HG03097 (cell line): ENCODE results near the gene OLFML1.

Experiments
- ATAC-seq: cut with Tn5 transposase; IDR thresholded peaks from one replicate; pipeline ENCODE4 v1.9.1; 2021; ENCODE audit not compliant: unreplicated experiment, low FRiP score

Gene OLFML1

DNA sequence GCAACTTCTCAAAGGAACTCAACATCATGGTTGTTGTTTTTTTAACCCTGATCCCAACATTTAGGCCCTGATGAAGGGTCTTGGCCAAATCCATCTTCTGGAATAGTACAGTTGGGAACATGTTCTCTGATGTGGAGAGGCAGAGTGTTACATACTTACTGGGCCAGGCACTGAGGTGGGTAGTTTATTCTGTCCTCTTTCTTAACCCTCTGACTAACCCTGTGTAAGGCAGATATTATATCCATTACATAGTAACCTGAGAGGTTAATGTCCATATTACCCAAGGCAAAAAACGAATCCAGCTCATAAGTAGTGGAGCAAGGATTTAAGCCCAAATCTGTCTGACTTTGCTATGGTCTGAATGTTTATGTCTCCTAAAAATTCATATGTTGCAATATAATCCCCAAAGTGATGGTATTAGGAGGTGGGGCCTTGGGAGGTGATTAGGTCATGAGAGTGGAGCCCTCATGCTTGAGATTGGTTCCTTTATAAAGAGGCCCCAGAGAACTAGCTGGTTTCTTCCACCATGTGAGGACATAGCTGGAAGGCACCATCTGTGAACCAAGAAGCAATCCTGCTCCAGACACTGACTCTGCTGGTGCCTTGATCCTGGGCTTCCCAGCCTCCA, 44.8 kb downstream of the OLFML1 start:
- no peak for ATAC-seq

DNA sequence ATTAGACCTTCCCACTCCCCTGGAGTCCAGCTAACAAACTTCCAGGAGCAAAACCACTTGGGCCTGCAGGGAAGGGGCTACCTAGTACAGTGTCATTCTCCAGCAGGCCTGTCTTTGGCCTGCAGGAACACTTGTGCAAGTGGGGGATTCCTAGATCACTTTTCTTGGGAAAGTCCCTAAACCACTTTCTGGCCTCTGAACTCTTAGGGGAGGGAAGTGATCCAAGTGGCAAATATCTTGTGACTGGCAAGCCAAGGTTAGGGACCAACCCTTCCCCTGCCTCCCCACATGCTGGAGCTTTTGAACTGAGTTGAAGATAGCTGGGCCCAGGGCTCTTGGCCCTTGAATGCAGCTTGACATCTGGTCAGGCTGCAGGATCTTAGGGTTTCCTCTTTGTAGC, 45.7 kb downstream of the OLFML1 start:
- no peak for ATAC-seq

DNA sequence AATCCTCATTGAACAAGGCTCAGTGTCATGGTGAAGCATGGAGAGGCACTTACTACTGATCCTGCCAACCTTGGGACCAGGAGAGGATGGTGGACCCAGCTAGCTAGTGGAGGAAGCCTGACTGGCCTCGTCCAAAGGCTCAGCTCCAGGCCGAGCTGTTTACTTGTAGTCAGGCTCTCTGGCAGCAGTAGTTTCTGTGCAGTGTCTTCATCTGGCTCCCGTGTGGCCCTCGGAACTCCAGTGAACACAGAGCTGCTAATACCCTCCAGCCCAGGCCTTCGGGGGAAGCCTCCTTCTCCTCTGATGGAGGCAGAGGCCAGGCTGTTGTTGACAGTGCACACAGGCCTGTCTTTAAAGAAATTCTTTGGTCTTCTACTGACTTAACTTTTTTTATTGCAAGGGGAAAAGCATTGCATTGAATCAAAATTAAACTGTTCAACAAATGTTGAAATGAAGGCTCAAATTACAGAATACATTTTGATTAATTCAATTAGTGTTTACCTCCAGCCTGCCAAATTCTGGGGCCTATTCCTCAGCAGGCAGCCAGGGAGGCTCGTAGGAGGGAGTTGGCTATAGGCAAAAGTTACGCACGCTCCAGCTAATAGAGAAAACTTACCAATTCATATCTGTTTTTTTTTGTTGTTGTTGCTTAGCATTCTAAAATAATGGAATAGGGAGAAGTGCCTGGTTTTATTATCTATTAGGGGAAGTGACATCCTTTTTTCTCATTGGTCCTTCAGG, 47.3 kb downstream of the OLFML1 start:
- ATAC-seq = no peak

DNA sequence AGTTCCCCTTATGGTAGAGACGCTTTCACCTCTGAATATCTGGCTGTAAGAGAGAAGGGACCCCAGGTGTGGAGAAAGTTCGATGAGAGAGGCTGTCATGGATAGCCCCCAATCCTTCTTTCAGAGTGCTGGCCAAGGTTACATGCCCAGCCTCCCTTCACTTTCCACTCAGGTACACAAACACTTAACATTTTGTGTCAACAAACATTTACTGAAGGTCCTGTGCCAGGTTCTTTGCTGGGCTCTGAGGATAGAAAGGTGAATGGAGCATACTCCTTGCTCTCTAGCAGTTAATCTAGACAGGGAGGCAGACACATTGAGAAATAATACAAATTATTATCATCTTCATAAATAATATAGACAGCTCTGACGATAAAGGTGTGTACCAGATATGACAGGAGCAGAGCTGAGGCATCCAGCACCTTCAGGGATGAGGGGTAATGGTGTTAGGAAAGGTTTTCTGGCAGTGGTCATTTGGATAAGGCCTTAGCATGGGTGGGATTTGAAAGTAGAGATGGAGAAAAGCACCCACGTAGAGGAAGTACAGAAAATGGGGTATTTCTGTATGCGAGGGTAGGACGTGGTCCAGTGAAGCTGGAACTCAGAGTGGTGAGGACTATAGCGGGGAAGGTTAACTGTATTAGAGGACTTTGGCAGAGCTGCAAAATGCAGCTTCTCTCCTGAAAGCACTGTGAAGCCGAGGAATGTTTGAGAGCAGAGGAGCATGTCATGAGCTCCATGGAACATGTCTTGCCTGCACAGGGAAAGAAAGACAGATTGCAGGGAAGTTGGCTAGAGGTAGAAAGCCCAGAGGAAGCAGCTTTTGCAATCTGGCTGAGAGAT, 48.1 kb downstream of the OLFML1 start:
- ATAC-seq = peak; percentile 25

DNA sequence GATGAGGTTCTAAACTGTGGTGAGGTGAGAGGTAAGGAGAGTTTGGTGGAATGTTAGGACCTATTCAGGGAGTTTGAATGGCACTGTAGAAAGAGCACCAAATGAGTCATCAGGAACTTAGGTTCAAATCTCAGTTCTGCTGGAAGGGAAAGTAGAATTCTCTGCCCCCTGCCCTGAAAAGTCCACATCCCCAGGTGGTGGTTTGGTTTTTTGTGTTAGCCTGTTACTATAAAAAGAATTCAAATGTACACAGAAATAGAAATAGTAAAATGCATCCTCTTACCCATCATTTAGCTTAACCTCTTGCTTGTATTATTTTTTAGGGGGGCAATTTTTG, 48.7 kb downstream of the OLFML1 start:
- ATAC-seq = peak; percentile 51

DNA sequence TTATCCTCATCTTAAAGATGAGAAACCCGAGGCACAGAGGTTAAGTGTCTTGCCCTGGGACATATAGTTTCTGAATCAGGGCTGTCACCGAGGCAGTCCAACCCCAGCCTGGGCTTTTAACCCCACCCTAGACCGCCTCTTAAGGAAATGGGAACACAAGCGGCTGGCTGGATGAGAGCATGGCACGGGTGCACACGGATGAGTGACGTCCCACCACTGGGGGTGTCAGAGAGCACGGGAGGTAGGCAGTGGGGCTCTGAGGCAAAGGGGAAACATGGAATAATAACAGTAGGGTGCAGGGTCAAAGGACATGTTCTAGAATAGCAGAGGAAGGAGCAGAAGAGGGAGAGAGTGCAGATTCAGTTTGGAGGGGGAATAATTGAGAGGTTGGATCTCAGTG, 50.8 kb downstream of the OLFML1 start:
- ATAC-seq = no peak

DNA sequence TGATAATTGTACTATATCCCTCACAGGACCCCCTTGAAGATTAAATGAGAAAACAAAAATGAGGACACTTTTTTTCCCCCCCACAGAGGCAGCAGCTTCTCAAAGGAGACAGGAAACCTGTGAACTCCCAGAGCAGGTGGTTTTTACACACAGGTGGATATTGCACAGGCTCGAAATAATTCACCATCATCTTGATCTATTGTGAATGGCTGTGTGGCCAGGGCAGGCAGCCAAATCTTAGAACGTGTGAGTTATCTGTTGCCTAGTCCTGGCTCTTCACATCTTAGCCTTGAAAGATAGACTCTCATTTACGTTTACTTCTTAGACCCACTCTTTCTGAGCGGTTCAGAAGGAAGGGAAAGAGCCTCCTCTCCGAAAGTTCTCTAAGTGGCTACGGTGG, 52.0 kb downstream of the OLFML1 start:
- no peak for ATAC-seq

DNA sequence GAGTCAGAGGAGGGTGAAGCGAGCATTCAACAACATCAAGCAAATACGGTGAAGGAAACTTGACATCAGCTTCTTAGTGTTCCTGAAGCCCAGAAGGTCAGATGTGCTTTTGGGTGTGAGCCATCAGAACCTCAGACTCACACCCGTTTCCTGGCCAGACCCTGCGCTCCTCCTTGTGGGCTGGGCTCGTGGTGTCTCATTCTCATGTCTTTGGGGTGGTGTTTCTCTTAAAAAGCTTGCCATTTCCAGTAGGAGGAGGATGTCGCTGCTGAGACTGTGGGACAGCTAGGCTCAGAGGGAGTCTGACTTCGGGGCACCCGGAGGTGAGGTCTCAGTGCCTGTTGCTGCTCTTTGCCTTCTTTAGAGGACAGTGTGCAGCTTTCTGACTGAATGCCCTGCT, 52.7 kb downstream of the OLFML1 start:
- no peak for ATAC-seq

DNA sequence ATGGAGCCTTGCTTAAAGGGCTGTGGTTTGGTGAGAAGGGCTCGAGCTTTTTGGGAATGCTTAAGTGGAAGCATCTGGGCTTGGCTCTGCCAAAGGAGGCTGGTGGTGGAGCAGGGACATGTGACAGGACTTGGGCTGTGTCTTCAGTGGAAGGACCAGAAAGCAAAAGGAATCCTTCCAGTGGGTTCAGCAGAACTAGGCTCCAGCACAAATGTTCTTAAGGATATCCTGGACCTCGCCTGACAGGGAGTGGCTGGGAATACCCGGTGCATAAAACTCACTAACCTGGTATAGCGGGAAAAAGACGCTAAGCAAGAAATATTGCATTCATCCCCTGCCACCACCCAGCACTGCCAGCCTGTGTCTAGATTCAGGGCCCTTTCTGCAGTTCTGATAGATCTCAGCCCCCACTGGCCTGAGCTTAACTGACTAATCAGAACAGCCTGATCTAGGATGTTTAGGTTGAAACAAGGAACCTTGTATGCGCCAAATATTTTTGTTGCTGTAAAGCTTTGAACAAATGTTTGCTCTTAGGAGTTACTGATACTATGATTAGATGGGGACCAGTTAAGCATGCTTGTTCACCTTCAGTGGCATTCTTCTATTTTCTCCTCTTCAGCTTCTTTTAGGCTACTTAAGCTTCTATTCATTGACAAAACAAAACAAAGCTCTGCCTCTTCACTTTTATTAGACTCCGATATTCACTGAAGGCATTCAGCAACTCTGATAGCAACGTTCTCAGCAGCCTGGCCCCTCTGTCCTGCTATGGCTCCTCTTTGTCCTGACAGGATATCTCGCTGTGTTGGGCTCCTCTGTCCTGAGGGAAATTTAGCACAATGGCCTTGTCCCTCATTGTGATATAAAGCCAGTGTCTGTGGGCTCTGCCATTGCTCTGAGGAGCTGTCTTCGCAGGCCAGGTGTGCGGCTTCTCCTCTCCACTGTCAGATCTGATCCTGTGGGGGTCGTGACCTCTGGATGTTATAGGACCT, 53.5 kb downstream of the OLFML1 start:
- ATAC-seq = no peak

DNA sequence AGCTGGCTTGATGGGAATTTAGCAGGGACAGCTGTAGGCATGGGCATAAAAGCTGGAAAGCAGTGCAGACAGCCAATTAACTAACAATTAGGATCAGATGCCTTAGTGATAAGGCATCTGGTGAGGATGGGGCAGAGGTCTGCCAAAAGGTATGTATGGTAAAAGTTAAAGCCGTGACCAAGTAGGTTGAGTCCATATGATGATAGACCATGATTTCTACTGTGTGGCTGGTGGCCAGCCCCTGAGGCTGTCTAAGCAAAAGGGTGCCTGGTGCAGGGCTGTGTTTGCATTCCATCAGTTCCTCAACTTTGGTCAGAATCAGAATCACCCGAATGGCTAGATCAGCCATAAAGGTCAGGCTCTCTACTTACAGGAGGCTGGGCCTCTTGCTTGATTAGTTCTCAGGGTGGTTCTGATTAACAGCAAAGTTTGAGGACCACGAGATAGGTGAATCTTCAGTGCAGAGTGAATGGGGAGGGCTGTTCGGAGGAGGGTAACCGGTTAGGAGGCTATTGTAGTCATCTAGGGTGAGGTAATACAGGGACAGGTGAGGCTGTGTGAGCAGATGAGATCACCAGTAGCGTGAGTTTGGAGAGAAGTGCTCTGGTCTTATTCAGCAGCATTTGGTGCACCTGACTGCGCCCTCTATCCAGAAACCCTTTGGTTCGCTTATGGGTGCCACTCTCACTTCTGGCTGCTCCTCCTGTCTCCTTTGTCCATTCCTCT, 55.7 kb downstream of the OLFML1 start:
- ATAC-seq = no peak

DNA sequence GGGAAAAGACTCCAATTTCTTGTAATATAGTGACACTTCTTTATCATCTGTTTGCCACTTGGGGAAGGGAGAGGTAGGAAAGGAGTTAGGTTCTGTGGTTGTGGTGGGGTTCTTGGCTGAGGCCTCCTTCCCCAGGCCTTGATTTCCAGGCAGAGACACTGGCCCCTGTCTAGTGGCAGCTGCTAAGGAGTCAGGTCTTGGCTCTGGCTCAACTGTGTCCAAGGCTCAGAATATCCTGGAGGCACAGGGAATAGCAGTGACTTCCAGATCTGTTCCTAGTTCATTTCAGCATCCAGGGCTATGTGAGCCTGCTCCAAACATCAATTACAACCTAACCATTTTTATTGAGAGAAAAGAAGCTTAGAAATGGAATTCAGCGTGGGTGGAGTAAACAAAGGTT, 58.0 kb downstream of the OLFML1 start:
- ATAC-seq = no peak

DNA sequence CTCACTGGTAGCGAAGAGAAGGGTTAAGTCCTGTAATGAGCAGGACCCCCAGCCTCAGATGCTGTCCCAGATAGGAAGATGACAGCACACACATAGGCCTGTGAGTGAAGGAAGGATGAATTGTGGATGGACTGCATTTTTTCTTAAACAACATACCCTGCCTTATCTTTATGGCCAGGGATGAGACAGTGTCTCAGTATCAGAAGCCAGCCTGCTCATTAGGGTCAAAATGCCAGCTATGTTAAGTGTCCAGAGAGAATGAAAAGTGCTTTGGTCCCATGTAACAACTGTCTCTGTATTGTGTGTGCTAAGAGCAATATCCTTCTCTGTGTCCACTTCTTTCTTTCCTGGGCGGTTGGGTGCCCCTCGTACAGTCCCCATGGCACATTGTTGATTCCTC, 58.7 kb downstream of the OLFML1 start:
- ATAC-seq = no peak

DNA sequence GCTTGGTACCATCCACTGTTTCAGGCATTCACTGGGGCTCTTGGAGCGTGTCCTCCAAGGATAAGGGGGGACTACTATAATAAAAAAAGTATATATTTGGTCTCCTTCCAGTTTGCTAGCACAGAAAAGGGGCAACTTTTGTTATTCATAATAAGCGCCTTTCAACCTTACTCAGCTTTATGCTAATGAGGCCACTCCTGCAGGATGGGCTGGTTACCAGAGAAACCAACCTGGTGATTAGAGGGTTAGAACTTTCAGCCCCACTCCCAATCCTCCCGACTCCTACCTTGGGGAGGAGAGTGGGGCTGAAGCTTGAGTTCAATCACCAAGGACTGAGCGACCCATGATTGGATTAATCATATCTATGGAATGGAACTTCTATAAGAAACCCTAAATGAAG, 60.3 kb downstream of the OLFML1 start:
- ATAC-seq = no peak

DNA sequence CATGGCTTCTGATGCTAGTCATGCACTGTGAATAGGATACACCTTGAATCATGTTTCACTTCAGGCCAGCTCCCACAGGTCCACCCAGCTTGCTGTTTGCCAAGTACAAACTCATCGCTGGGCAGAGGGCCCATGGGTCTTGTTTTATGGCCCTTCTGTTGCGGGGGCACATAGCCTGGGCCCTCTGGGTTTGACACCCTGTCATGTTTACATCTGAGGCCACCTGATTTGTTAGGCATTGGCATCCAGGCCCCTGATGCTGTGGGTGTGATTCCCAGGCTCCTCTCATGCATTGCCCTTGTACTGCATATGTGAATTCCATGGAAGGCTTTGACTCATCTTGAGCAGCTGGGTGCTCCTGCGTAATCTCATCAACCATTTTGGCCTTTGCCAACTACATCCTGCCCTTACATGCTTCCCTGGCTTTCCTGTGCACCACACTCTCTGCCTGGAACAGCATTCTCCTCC, 61.1 kb downstream of the OLFML1 start:
- no peak for ATAC-seq

DNA sequence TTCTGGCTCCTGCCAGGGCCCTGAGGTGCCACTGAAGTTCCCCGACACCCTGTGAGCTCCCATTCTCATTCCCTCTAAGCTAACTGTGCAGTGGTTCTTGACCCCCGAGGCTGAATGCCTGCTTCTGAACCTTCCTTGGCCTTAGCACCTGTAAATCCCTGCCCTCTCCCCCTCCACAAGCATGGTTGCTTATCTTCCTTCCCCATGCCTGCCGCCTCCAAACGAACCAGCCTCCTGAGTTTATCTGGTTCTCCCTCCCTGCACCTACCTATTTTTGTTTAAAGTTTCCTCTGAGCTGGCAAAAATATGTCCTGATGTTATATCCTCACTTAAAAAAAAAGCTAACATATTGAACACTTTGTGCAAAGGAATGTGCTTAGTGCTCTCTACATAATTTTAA, 62.4 kb downstream of the OLFML1 start:
- no peak for ATAC-seq

DNA sequence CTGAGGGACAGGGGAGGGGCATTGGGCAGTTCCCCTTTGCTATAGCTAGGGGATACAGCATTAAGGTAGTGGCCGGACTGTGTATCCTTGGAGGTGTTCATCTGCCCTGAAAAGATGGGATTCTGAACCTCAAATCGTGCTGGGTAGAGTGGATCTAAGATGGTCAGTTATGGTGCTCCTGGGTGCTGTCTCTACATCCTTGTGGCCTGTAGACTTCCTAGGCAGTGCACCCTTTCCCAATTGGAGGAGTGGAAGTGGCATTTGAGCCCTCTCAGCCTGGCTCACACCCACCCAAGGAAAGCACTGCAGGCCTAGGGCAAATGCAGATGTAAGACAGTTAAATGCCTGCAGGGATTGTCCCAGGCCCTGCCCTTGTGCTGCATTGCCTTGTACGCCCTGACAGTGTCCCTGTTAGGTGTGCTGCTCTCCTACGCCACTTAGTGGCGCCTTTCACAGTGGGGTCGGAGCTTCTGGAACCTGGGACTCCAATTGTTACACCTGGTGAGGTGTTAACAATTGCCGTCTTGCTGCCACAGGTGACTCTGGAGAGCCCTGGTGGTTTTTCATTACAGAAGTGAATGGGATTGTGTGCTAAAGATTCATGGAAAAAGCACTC, 63.5 kb downstream of the OLFML1 start:
- no peak for ATAC-seq

DNA sequence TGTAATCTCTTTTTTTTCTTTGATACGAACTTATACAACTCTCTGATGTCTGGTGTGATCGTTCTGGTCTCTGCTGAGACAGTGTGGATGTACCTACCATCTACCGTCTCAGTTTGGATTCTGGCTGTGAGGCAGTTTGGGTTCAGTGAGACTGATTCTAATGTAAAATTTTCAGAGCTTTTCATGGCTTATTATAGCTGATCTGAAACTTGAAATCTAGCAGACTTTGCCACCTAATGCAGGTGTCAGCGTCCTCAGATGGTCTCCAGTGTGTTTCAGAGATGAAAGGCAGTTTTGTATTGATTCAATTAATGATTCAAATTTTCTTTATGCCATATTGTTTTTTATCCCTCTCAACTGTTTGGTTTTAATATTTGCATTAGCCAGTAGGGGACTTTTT, 64.4 kb downstream of the OLFML1 start:
- no peak for ATAC-seq

DNA sequence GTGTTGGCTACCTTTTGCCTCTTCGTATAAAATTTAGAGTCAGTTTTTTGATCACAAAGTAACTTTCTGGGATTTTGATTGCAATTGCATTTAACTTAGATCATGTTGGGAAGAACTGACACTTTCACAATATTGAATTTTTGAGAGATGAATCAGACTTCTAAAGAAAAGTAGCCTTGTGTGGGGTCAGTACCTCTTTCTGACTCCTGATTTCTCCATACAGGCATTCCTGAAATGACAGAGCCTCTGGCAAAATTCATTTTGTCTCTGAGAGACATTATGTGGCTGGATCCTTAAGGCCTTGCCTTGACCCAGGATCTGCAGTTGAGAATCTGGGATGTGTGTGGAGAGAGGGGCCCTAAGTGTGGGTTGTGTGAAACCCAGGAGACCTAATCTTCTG, 66.3 kb downstream of the OLFML1 start:
- no peak for ATAC-seq

DNA sequence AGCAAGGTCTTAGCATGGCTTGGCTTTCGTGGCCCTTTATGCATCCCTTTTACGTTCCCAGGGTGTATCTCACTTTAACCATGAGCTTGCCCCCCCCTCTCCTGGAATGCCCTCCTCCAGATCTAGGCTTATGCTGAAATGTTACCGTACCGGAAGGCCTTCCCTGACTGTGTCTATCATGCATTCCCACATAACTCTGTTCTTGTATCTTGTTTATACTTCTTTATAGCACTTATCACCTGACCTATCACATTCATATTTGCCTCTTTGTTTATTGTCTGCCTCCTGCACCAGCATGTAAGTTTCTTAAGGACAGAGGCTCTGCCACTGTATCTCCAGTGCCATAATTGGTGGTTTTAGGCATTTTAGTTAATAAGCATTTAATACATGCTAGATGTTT, 67.4 kb downstream of the OLFML1 start:
- ATAC-seq = no peak
